CD4-positive, alpha-beta T cell treated with Interferon gamma for 1 hour (primary cell): ENCODE data around the gene AGAP1.

Experiments
- DNase-seq: peaks from one replicate; pipeline ENCODE4 v3.0.0-alpha.2; 2020

The AGAP1 gene

DNA sequence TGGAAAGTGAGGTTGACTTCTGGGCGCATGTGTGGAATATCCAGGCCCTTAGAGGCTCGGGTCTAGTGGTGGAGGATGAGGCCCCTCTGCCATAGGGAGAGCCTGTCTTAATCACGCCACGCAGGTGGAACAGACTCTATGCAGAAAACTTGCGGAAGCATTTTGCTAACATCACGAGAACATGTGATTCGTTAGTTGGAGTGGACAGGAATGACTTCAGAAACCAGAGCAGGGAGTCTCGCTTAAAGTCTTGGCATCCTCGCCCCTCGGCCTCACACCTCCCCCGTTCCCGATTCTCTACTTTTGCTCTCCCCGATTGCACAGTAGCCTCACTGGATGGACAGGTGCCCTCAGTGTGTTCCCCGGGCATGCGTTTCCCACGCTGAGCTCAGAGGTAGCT, 340.9 kb downstream of the AGAP1 start:
- no peak for DNase-seq

DNA sequence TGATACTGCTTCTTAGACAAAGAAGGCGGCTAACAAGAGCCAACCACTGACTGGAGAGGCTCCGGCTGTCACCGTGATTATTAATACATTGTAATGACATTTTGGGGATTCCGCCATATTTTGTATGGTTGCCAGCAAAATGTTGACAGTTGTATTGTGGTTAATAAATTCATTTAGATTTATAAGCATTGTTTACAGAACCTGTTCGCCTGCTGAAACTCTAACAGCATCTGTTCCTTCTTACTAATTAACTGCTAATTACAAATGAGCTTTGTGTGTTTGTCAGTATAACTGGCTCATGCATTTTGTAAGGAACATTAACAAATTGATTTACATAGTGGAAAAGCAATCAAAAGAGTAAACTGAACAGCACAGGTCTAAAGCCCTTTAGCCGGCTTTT, 342.0 kb downstream of the AGAP1 start:
- no peak for DNase-seq

DNA sequence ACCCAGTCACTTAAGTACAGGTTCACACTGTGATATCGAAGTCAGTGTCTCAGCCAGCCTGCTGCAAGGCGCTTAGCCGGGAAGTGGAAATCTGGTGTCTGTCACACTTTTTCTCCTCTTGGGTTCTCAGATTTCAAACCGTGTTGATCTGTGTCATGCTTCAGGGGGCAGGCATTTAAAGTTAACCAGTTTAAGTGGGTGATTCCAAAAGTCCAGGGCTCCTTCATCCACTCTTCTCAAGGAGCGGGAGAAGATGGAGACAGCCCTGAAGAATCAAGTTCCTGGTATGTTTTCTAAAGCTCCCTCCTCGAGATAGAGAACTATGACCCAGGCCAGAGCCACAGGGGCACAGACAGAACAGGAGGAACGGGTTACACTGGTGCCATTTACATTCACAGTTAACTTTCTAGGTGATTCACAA, 342.7 kb downstream of the AGAP1 start:
- DNase-seq, result no peak

DNA sequence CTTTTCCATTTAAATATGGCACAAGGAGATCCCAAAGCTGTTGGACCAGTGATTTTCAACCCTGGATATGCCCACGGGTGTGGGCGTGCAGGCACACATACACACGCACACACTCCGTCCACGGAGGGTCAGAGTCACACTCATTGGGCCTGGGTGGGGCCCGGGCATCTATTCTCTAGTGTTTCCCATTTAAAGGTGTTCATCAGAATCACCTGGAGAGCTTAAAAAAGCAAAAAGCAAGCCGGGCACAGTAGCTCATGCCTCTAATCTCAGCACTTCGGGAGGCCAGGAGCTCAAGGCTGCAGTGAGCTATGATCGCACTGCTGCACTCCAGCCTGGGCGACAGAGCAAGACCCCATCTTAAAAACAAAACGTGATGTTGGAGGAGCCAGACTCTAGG, 345.4 kb downstream of the AGAP1 start:
- no peak for DNase-seq

DNA sequence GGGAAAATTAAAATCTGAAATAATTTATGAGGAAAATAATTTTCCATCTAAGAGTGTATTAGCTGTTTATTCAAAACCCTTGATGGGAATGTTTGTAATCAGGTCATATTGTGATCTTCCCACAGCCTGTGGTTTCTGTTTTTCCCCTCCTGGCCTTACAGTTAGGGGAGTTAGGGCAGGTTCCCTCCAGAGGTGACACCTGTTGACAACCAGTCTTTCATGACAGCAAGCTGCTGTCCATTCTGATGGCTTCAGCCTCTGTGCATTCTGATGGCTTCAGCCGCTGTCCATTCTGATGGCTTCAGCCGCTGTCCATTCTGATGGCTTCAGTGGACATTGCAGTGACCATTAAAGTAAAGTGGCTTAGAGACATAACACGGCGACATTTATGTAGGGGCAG, 346.1 kb downstream of the AGAP1 start:
- no peak for DNase-seq

DNA sequence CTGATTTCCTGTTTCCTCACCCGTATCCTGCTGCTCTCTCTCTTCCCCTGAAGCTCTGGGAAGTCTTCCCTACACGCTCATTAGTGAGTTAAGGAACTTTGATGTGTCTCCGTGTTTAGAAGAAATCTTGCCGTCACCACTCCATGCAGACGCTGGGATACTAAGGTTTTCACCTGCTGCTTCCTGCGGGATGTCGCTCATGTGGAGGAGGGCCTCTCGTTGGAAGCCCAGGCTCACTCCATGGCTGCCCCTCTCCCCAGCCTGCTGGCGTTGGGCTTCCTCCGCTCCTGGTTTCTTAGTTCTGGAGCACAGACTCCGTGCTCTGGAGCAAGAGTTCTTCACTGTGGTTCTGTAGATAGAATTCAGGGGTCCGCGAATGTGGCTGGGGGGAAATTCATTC, 348.0 kb downstream of the AGAP1 start:
- DNase-seq, result no peak

DNA sequence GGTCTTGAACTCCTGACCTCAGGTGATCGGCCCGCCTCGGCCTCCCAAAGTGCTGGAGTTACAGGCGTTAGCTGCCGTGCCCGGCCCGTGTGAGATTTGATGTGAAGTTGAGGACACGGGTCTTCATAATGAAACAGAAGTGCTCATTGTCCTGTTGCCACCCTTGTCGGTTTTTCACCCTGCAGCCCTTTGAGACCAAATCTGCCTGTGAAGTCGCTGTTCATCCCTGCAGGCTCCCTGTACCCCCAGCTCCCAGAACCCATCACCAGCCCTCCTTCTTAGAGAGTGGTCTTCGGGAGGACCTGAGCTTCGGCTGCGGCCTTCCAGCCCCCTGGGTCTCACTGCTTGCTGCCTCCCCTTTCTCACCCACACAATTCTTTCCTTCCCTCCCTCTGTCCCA, 349.1 kb downstream of the AGAP1 start:
- no peak for DNase-seq

DNA sequence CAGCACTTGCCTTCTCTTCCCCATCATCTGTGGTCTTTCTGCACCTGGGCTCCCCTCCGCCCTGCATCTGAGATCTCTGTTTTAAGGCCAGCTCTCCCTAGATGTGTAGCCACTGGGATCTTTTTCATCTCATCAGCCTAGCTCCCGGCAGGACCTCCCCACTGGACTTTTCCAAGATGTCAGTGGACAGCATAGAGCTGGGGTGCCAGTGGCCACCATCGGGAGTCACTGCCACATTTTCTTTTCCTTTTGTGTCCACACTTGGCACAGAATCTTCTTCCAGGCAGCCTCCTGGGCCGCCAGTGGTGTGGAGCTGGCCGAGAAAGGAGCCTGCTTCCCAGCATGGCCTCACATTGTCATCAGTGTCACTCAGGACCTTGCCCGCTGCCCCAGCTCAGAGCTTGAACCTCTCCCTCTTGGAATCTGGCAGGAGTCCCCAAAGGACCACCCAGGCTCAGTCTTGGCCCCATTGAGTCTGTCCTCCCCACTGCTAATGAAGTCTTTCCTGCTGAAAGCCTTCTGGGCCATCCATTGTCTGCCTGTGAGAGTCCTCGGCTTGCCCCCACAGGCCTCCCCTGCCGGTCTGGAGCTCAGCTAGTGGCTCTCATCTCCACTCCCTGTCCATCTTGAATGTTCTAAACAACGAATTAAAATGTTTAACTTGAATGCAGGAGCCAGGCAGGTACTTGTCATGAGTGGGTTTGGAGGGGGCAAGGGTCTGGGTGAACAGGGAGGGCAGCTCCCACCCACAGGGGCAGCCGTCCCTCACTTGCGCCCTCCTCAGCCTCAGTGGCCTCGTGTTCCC, 349.9 kb downstream of the AGAP1 start:
- no peak for DNase-seq

DNA sequence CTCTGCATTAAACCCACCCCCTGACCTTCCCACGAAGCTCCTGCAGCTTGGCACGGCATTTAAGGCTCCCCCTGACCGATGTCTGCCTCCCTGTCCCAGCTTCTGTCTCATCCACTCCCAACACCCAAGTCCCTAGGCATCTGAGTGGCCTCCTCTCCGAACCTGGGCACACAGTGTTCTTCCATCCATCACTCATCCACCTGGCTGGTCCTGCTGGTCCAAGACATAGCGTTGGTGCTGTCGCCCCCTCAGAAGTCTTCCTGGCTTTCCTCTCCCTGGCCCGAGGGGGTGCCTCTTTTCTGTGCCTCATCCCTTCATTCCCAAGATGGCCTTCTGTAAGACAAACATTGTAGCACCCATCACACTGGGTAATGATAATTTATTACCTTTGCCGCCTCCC, 350.7 kb downstream of the AGAP1 start:
- DNase-seq, result no peak

DNA sequence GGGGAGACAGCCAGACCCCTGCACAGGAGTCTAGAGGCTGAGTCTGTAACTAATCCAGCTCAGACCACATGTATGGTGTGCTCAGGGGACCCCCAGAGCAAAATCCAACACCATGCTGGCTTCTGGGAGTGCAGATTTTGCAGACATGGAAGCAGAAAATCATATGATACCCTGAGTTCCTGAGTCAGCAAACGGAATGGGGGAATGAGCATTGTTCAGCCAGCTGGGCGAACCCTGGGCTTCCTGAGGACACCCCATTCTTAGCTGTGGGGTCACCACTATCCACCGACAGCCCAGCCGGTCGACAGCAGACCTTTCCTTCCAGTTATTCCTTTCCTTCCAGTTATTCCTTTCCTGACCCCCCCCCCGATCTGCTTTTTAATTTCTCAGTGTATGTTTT, 351.4 kb downstream of the AGAP1 start:
- DNase-seq, result no peak

DNA sequence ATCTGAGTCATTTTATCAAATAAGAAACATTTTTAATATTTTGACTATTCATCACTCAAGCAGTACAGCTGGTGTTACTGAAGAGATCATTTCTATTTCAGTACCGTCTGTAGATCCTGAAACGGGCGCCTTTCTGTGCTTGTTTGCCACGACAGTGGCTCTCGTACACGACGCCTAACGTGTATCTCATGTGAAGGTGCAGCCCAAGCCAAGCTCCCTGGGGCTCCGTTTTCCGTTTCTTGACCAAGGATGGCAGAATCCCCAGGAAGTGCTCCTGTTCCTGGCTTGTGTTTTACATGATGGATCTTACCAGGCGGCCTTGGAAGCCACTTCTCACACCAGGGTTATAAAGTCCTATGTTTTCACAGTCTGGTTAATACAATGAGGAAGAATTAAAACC, 353.7 kb downstream of the AGAP1 start:
- no peak for DNase-seq

DNA sequence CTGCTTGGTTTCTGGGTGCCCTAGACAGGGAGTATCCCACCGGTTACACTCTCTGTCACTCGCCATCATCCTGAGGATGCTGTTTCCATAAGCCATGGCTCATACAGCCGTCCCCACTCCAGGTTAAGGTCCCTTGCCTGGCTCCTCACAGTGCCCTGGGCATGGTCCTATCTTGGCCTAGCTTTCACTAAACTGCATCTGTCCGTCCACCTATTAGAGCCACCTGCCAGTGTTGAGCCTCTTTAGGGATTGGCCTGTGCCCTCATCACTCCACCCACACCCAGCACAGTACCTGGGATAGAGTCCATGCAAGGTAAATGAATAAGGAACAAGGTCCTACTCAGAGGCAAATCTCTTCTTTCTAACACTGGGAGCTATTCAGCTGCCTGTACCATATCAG, 354.2 kb downstream of the AGAP1 start:
- no peak for DNase-seq

DNA sequence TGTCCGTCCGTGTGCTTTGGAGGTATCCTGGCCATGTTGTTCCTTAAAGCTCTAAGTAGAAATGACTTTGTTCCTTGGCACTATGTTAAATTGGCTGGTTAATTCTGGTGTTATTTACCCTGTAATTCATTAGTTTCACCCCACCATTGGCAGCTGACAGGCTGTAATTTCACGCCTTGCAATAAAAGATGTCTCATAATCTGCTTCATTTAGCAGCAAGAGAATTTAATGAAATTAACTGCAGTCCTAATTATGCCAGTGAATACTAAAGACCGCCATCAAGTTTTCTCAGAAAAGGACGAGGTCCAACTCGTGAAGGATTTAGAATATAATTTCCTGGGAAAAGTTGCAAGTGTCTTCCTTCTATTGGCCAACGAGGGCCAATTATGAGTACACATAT, 355.1 kb downstream of the AGAP1 start:
- no peak for DNase-seq

DNA sequence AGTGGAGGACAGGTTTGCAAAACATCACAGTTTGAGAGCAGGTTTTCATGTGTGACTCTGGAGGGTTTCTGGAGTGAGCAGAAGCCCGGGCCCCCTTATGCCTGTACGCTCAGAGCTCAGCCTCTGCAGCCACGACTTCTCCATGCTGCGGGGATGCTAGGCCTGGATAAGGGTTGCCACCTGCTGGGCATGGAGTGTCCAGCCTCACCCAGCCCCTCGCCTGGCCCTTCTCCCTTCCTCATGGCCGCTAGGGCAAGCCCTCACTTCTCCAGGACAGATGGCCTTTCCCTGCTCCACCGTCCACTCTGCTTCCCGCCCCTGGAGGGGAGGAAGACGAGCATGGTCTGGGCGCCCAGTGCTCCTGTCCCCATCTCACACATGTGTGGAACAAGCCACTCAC, 355.6 kb downstream of the AGAP1 start:
- no peak for DNase-seq

DNA sequence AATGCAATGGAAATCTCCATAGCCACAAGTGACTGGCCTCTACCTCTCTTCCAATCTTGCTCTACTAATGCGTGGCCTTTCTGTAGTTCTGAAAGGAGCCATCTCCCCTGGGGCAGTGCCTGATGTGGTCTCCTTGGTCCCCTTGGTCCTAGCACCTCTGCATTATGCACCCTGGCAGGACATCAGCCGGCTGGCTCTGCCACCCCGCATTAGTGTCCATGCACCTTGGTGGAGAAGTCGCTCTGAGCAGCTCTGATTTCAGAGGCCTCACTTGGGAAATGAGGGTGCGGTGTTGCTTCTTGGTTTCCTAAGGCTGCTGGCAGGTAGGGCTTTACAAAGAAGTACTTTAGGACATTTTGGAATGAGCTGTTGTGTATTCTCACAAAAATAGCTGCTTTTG, 356.4 kb downstream of the AGAP1 start:
- no peak for DNase-seq

DNA sequence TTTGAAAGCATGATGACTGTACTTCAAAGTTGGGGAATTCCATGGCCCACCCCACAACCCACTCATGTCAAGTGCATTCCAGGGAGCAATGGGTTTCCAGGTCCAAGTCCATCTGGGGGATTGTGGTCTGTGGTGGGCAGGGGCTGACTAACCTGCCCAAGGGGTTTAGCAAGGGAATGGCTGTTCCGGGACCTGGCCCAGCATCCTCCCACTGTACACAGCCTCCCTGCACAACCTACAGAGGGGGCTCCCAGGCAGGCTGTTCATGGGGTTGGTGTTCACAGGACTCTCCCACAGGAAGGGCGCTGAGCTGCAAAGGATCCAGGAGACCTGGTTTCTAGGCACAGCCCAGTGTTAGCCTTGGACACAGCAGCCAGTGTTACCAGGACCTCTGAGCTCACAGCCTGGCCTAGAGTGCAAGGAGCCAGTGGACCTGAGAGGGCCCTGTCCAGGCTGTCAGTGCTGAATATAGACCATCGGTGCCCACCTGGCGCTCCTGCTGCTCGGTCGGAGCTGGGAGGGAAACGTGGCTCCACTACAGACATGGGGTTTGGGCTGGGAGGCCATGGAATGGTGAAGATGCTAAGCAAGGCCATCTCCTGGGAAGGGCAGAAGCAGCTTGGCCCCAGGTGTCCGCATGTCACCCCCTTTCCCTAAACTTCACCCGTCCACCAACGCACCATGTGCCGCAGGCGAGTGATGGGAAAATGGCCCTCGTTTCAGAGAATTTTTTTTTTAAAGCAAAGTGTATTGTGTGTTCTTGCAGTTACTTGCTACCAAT, 357.1 kb downstream of the AGAP1 start:
- no peak for DNase-seq

DNA sequence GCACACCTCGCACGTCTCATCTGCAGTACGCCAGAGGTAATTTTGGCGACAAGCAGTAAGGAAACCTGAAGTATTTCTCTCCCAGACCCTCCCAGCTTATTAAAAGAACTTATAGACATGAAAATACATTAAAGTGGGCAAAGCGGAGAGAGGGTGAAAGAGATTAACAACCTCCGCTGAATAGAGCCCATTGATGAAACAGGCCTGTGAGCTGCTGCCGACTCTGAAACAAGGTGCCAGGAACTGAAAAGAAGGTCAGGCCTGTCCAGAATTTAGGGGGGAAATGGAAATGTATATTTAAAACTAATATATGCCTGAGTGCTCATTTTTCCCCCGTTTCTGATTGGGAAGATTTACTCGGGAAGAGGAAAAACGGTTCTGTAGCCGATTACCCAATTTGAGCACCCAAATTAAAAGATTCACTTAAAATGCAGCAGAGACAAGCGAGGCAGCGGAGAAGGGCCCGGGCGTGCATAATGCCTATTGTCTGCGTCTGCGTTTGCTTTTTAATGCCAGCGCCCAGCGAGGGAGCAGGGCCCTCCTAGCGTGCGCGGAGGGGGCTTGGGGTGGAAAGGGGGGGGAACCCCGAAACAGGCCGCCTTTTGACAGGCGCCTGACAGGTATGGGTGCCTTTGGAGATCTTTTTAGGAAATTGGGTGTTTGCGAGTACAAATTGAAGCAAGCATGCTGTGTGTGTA, 358.1 kb downstream of the AGAP1 start:
- no peak for DNase-seq

DNA sequence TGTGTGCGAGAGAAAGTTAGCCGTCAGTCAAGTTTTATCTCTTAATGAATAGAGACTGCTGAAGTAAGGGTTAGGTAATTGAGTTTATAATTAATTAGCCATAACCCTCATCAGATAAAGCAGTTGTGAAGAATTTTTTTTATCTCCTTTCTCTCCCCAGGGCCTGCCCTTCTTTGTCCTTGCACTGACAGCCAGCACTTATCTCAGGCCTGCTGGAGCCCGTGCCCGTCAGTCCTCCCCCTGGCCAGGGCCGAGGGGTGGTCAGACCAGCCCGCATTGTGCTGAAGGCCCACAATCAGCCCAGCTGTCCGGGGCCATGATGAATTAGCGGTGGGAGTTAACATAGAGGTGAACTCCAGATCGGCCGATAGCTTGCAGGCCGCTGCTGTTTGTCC, 358.7 kb downstream of the AGAP1 start:
- no peak for DNase-seq

DNA sequence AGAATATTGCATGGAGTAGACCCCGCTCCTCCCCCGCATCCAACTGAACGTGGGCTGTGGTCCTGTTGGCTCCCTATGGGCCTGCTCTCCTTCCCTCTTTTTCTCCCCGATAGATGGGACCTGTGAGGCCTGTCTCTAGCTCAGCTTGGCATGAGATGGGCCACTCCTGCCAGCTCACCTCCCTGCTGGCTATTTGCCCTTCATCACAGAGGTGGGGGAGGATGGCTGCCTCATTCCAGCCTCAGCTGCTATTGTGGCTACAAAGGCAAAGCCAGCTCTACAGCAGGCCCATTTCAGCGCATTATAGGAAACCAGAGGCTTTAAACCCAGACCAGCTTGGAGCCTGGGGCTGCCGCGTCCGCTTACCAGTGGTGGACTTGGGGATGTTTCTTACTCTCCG, 360.4 kb downstream of the AGAP1 start:
- no peak for DNase-seq

DNA sequence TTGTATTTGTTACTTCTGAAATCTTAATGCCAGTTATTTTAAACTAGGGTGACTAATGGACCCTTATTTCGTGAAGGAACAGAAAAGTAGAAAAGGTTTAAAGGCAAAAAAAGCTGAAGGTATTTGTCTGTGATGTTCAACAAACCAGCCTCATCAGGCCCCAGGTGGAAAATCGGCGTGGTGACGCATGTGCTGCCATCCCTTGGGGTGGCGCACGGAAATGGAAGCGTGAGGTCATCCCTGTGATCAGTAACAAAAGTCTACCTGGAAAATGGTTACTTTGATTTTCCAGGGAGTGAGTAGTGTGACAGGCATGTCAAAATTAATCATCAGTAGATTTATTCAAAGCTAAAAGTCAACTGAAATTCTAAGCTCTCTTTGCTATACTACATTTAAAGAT, 361.2 kb downstream of the AGAP1 start:
- DNase-seq, result no peak

DNA sequence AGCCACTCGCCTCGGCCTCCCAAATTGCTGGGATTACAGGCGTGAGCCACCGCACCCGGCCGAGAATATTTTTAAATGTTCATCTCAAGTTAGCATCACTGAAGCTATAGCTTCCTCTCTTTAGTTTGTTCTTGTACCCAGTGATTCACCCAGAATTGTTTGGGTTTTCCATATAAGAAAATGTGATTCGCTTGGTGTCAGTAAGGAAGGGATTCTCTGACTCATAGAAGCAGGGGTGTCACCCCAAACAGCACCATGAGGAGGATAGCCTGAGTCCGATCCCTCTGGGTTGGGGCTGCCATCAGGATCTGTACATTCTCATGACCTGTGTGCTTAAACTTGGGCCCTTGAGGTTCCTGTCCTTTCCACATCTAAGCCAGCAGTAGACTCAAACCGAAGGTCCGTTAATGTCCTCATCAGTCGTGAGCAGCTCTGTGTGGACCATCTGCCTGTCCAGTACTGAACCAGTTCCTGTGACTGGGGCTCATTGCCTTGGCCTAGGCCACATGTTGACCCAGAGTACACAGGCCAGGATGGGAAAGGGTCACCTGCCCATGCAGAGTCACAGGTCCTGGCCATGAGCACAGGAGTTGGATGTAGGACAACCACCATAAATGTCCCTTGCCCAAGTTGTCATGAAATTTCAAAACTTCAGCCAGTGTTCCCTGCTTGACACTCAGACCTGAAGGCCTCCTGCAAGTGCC, 362.5 kb downstream of the AGAP1 start:
- DNase-seq, result no peak

DNA sequence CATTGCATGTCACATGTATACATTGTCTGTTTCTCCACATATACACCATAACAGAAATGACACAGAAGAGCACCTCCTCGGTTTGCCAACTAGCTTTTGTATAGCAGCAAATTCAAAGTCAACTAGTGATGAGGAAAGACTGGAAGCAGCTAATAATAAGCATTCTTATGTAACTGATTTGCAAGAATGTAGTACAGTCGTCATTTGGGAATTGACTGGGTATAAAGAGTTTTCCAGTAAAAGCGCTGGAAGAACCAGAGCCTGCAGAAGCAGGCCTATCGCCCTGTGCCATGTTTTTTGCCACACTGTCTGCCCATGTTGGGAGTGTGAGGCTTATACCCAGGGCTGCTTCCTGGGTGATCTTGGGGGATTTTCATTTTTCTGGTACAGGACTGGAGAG, 363.8 kb downstream of the AGAP1 start:
- no peak for DNase-seq

DNA sequence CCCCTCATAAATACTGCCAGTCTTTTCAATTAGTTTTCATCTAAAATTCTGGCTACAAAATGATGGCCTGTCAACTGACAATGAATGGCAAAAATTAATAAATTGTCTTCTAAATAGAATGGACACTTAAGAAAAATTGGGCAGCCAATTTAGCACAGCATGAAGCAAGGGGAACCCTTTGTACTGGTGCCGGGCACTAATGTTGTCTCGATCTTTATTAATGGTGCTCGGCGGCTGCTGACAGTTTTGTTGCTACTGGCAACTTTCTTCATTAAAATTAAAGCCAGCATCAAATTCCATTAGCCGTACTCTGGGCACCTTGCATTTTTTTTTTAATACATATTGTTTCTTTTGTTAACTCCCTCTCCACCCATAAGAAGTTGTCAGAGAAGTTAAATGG, 365.0 kb downstream of the AGAP1 start:
- no peak for DNase-seq
